Lung (tissue), 12 donors: ENCODE data around the gene HERC4. TPM values are rescaled to one million over a fixed set of nuclear protein-coding genes. Genes with fewer than 3 reads are reported as not detected.
"Not testable (repeated sequence)": the region's sequence is repeated elsewhere in the genome, so short reads cannot be mapped to it uniquely, and the experiment has no call there.

ENCODE experiments used
- ATAC-seq: fragments of 200-7000 bp; cut with Tn5 transposase; one replicate; pipeline ENCODE4 v1.9.1; 2020; ENCODE audit warnings: moderate number of reproducible peaks; ENCODE audit not compliant: insufficient read depth, low FRiP score
- DNase-seq, 3 donors: peaks; one replicate each; pipeline ENCODE4 v3.0.0-alpha.2; 2013 to 2017
- H3K27ac ChIP-seq, 2 donors: one replicate each; pipeline ENCODE4 v1.5.1; 2013; ENCODE audit warnings: mild to moderate bottlenecking in 2 of 2, moderate library complexity in 2 of 2, control low read depth in 1 of 2, inconsistent platforms in 1 of 2, low read depth in 1 of 2, low read length in 1 of 2
- H3K27me3 ChIP-seq, 3 donors: one replicate each; pipeline ENCODE4 v1.5.1; 2013; ENCODE audit warnings: low read length in 2 of 3; ENCODE audit not compliant: control insufficient read depth in 3 of 3, insufficient read depth in 3 of 3
- H3K36me3 ChIP-seq, 4 donors: one replicate each; pipeline ENCODE4 v1.5.1; 2013; ENCODE audit warnings: low read length in 4 of 4, mild to moderate bottlenecking in 1 of 4, moderate library complexity in 1 of 4; ENCODE audit not compliant: control insufficient read depth in 4 of 4, insufficient read depth in 4 of 4
- H3K4me1 ChIP-seq, 5 donors: one replicate each; pipeline ENCODE4 v1.5.1; 2013; ENCODE audit warnings: low read length in 5 of 5, mild to moderate bottlenecking in 2 of 5, moderate library complexity in 1 of 5; ENCODE audit not compliant: control insufficient read depth in 5 of 5, insufficient read depth in 5 of 5
- H3K4me3 ChIP-seq: one replicate; pipeline ENCODE4 v1.5.1; 2013; ENCODE audit warnings: mild to moderate bottlenecking, control low read depth, moderate library complexity
- H3K9ac ChIP-seq, 2 donors: one replicate each; pipeline ENCODE4 v1.5.1; 2013; ENCODE audit warnings: low read length in 2 of 2, control low read depth in 1 of 2; ENCODE audit not compliant: insufficient read depth in 1 of 2
- H3K9me3 ChIP-seq, 4 donors: one replicate each; pipeline ENCODE4 v1.5.1; 2013; ENCODE audit warnings: low read length in 3 of 4, mild to moderate bottlenecking in 1 of 4, moderate library complexity in 1 of 4; ENCODE audit not compliant: control insufficient read depth in 4 of 4, insufficient read depth in 3 of 4
- CTCF ChIP-seq: IDR thresholded peaks from 2 replicates; pipeline ENCODE4 v1.5.1; 2012; ENCODE audit warnings: mild to moderate bottlenecking; ENCODE audit errors: control extremely low read depth, extremely low read depth
- WGBS, 2 donors: extraction: QIAGEN DNeasy Blood & Tissue Kit; methylation state at CpG; one replicate each; pipeline ENCODE4 v1.1.7; 2013; 5-methylcytosine and 5-hydroxymethylcytosine counted together
- polyA plus RNA-seq, 2 donors: library from polyadenylated mRNA; stranded (reverse); fragments of 200-250 nt; gene quantifications; one replicate each; pipeline ENCODE4 v1.2.1, GENCODE V29; 2013
- total RNA-seq, 2 donors: library from RNA; depleted of rRNA in 1 of 2; stranded (reverse); fragments of >200 nt in 1 of 2; gene quantifications; one replicate each; pipeline ENCODE4 v1.2.1, GENCODE V29; 2014 to 2021
- donor health status: control.
- donor health status: control.
- donor health status: Bipolar disorder and iron deficiency.
- donor health status: healthy.
- donor health status: DM: yes; HTN: yes; CAD: no.

The HERC4 gene
- total and polyA plus RNA-seq, 4 donors, result 16.3 to 162 (median 32.5) TPM

DNA sequence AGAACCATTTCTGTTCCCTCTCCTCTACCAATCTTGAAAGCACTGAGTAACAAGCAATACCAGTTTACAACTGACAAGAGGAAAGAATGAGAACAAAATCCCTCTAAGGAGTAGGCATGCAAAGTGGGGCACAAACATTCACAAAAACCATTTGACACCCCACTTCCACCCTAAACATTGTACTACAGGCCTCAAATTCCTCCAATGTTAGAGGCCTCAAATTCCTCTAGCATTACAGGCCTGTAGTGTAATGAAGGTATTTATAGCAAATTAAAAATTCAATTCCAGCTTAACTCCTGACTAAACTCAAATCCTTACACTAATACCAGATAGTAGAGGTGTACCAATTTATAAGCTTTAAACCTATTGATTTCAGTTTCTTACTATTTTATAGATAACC, 105.2 kb downstream of the HERC4 start:
- no peak for TF ChIP-seq CTCF
- Histone ChIP-seq H3K4me3 (no peak overlapping the region), H3K27me3 (no peaks in the 10 kb centered on the region), H3K36me3 (peaks cover 11 to 30% (median 22%) of the 10 kb centered on the region in 4 donors), H3K27ac (no peak overlapping the region), H3K9ac (no peak overlapping the region), H3K9me3 (peaks cover 0 to 7% (median 2%) of the 10 kb centered on the region in 4 donors), H3K4me1 (no peaks in the 10 kb centered on the region)
- ATAC-seq, result no peak
- DNase-seq, result no peak

- not testable (repeated sequence) for H3K9ac ChIP-seq, H3K27ac ChIP-seq, DNase-seq, H3K27me3 ChIP-seq, H3K4me3 ChIP-seq, H3K4me1 ChIP-seq, H3K9me3 ChIP-seq, ATAC-seq
- peaks cover 0 to 19% (median 10%) of the 10 kb centered on the region in 4 donors for H3K36me3 ChIP-seq
- 79 to 83% methylated on average over 4 of the region's 4 CpGs for WGBS, 2 donors
Observed at GRCh38 chr10:67966035-67966434, 109.0 kb downstream of the HERC4 start.

DNA sequence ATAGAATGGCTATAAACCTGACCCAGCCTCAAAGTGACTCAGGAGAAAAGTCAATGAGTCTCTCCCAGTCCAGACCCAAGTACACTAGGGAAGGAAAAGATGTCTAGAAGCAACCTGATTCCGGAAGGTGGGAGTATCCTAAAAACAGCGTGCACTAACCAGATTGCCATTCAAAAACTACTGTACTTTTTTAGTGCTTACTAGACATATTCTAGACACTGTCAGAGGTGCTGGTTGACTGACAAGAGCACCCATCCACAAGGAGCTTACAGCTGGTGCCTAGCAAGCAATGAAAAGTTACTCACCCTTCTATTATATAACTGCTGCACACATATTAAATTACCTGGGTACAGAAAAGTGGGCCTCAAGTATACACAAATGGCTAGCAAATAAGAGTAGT, 109.6 kb downstream of the HERC4 start:
- no peak overlapping the region for H3K9ac ChIP-seq
- no peaks in the 10 kb centered on the region for H3K27me3 ChIP-seq
- TF ChIP-seq CTCF, result no peak
- no peaks in the 10 kb centered on the region for H3K4me1 ChIP-seq
- no peaks in the 10 kb centered on the region for H3K9me3 ChIP-seq
- H3K4me3 ChIP-seq, result no peak overlapping the region
- H3K36me3 ChIP-seq, result peaks cover 0 to 22% (median 14%) of the 10 kb centered on the region in 4 donors
- DNase-seq (no peak), ATAC-seq (no peak)
- 99 to 100% methylated on average over 2 of the region's 2 CpGs for WGBS, 2 donors
- no peak overlapping the region for H3K27ac ChIP-seq

DNA sequence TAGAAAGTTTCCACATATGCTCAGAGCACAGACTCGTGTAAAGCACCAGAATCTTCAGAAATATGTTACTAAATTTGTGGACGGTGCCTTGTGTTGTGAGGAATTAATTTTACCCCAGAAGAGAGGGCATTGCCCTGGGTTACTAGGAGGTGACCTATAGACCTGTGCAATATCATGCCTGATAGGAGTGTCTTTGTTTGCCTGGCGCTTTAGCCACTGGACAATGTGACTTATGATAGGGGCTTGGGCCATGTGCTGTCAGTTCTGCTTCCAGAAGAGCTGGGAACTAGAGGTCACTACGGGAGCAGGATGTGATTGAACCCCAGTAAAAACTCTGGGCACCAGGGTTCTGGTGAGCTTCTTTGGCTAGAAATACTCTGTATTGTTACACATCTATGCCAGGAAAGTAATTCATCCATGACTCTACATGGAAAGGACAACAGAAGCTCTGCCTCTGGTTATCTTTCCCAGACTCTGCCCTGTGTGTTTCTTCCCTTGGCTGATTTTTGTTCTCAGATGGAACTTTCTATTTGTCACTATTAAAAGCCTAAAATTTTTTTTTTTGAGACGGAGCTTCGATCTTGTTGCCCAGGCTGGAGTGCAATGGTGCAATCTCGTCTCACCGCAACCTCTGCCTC, 115.1 kb downstream of the HERC4 start:
- DNase-seq, result no peak
- ATAC-seq, result no peak
- WGBS, 2 donors, result 96% methylated on average over 8 of the region's 8 CpGs
- H3K27me3 ChIP-seq, result no peaks in the 10 kb centered on the region
- TF ChIP-seq CTCF, result no peak
- peaks cover 0 to 6% (median 4%) of the 10 kb centered on the region in 4 donors for H3K36me3 ChIP-seq
- no peak overlapping the region for H3K4me3 ChIP-seq
- no peak overlapping the region for H3K27ac ChIP-seq
- H3K9ac ChIP-seq, result no peak overlapping the region
- no peaks in the 10 kb centered on the region for H3K4me1 ChIP-seq
- no peaks in the 10 kb centered on the region for H3K9me3 ChIP-seq
